Measurements from ENCODE around the gene CTSC.

GRCh38 chr11:88266919-88267318 lies 70.6 kb downstream of the CTSC start:
- TF ChIP-seq CTCF (conservative IDR thresholded peaks at IDR 0.05) (no peak), EZH2 (IDR thresholded peaks at IDR 0.05; ENCODE audit: low read depth) (no peak)

All from PC-9 (cell line).